Stimulated activated memory B cell treated with anti-CD40 and anti-IgM and Interleukin-4, amounts not matched to agents 10 μg/mL and 1 μg/mL and 100 μg/mL, for 72 hours (primary cell): Measurements from ENCODE around the gene PANK3.
"Not testable (repeated sequence)": the region's sequence is repeated elsewhere in the genome, so short reads cannot be mapped to it uniquely, and the experiment has no call there.

ENCODE experiments used
- ATAC-seq: fragments of 150-1000 bp; cut with Tn5 transposase; 2 replicates; pipeline ENCODE4 v1.10.0; 2021
- H3K27ac Mint-ChIP-seq: one replicate; pipeline ENCODE4 v1.8.0; 2022; ENCODE audit warnings: mild to moderate bottlenecking, mixed read lengths
- H3K27me3 Mint-ChIP-seq: one replicate; pipeline ENCODE4 v1.8.0; 2022; ENCODE audit warnings: mixed read lengths
- H3K36me3 Mint-ChIP-seq: one replicate; pipeline ENCODE4 v1.8.0; 2022; ENCODE audit warnings: mixed read lengths
- H3K4me1 Mint-ChIP-seq: one replicate; pipeline ENCODE4 v1.8.0; 2022; ENCODE audit warnings: mixed read lengths
- H3K4me3 Mint-ChIP-seq: one replicate; pipeline ENCODE4 v1.8.0; 2022; ENCODE audit warnings: mild to moderate bottlenecking, moderate library complexity, mixed read lengths
- H3K9me3 Mint-ChIP-seq: one replicate; pipeline ENCODE4 v1.8.0; 2022; ENCODE audit warnings: mixed read lengths

The PANK3 gene

GRCh38 chr5:168603746-168604145 lies 24.6 kb upstream of the PANK3 start:
- peaks cover 35% of the 10 kb centered on the region for H3K27me3 Mint-ChIP-seq
- ATAC-seq: no peak
- no peak overlapping the region for H3K4me3 Mint-ChIP-seq
- H3K9me3 Mint-ChIP-seq: no peaks in the 10 kb centered on the region
- H3K27ac Mint-ChIP-seq: no peak overlapping the region
- no peaks in the 10 kb centered on the region for H3K36me3 Mint-ChIP-seq
- H3K4me1 Mint-ChIP-seq: no peaks in the 10 kb centered on the region

GRCh38 chr5:168602517-168602916 lies 23.3 kb upstream of the PANK3 start:
- Mint-ChIP-seq H3K27ac (no peak overlapping the region), H3K4me1 (no peaks in the 10 kb centered on the region), H3K27me3 (peaks cover 45% of the 10 kb centered on the region), H3K36me3 (no peaks in the 10 kb centered on the region), H3K4me3 (no peak overlapping the region), H3K9me3 (peaks cover 3% of the 10 kb centered on the region)
- no peak for ATAC-seq

- no peak for ATAC-seq
- no peak overlapping the region for H3K4me3 Mint-ChIP-seq
- no peaks in the 10 kb centered on the region for H3K4me1 Mint-ChIP-seq
- H3K27me3 Mint-ChIP-seq: peaks cover 51% of the 10 kb centered on the region
- no peaks in the 10 kb centered on the region for H3K36me3 Mint-ChIP-seq
- H3K9me3 Mint-ChIP-seq: peaks cover 3% of the 10 kb centered on the region
- no peak overlapping the region for H3K27ac Mint-ChIP-seq
Measured at GRCh38 chr5:168601972-168602371, 22.8 kb upstream of the PANK3 start.

GRCh38 chr5:168600409-168600808 lies 21.2 kb upstream of the PANK3 start:
- no peak for ATAC-seq
- peaks cover 3% of the 10 kb centered on the region for H3K9me3 Mint-ChIP-seq
- no peaks in the 10 kb centered on the region for H3K36me3 Mint-ChIP-seq
- H3K4me3 Mint-ChIP-seq: no peak overlapping the region
- H3K4me1 Mint-ChIP-seq: no peaks in the 10 kb centered on the region
- H3K27ac Mint-ChIP-seq: no peak overlapping the region
- H3K27me3 Mint-ChIP-seq: peaks cover 66% of the 10 kb centered on the region

- Mint-ChIP-seq H3K9me3 (peaks cover 3% of the 10 kb centered on the region), H3K27ac (no peak overlapping the region), H3K4me3 (no peak overlapping the region), H3K27me3 (peaks cover 67% of the 10 kb centered on the region), H3K4me1 (no peaks in the 10 kb centered on the region), H3K36me3 (no peaks in the 10 kb centered on the region)
- no peak for ATAC-seq
Measured at GRCh38 chr5:168599826-168600225, 20.7 kb upstream of the PANK3 start.

- Mint-ChIP-seq H3K36me3 (no peaks in the 10 kb centered on the region), H3K9me3 (peaks cover 3% of the 10 kb centered on the region), H3K27me3 (peaks cover 60% of the 10 kb centered on the region), H3K4me1 (no peaks in the 10 kb centered on the region), H3K27ac (no peak overlapping the region), H3K4me3 (no peak overlapping the region)
- ATAC-seq: no peak
Measured at GRCh38 chr5:168598639-168599038, 19.5 kb upstream of the PANK3 start.

GRCh38 chr5:168596927-168597326 lies 17.8 kb upstream of the PANK3 start:
- H3K27me3 Mint-ChIP-seq: peaks cover 43% of the 10 kb centered on the region
- ATAC-seq: no peak
- no peaks in the 10 kb centered on the region for H3K36me3 Mint-ChIP-seq
- peaks cover 3% of the 10 kb centered on the region for H3K9me3 Mint-ChIP-seq
- no peaks in the 10 kb centered on the region for H3K4me1 Mint-ChIP-seq
- no peak overlapping the region for H3K27ac Mint-ChIP-seq
- no peak overlapping the region for H3K4me3 Mint-ChIP-seq

- not testable (repeated sequence) for H3K36me3 Mint-ChIP-seq, H3K4me3 Mint-ChIP-seq, H3K27ac Mint-ChIP-seq, ATAC-seq, H3K9me3 Mint-ChIP-seq, H3K4me1 Mint-ChIP-seq
- peaks cover 42% of the 10 kb centered on the region for H3K27me3 Mint-ChIP-seq
Measured at GRCh38 chr5:168596122-168596521, 17.0 kb upstream of the PANK3 start.

- Mint-ChIP-seq H3K36me3 (no peaks in the 10 kb centered on the region), H3K9me3 (no peaks in the 10 kb centered on the region), H3K4me1 (no peaks in the 10 kb centered on the region), H3K4me3 (no peak overlapping the region), H3K27me3 (peaks cover 43% of the 10 kb centered on the region), H3K27ac (no peak overlapping the region)
- no peak for ATAC-seq
Measured at GRCh38 chr5:168592014-168592368, 12.8 kb upstream of the PANK3 start.

- no peak overlapping the region for H3K4me3 Mint-ChIP-seq
Measured at GRCh38 chr5:168591302-168592013, 12.3 kb upstream of the PANK3 start.

GRCh38 chr5:168590666-168591065 lies 11.5 kb upstream of the PANK3 start:
- Mint-ChIP-seq H3K27ac (no peak overlapping the region), H3K36me3 (no peaks in the 10 kb centered on the region), H3K27me3 (peaks cover 38% of the 10 kb centered on the region), H3K4me3 (no peak overlapping the region), H3K4me1 (no peaks in the 10 kb centered on the region), H3K9me3 (no peaks in the 10 kb centered on the region)
- ATAC-seq: no peak

More at GRCh38 chr5:168591302-168592013, 12.3 kb upstream of the PANK3 start:
- Mint-ChIP-seq H3K27ac (no peak overlapping the region), H3K36me3 (no peaks in the 10 kb centered on the region), H3K4me1 (no peaks in the 10 kb centered on the region), H3K27me3 (peaks cover 38% of the 10 kb centered on the region), H3K9me3 (no peaks in the 10 kb centered on the region)
- no peak for ATAC-seq

- H3K4me3 Mint-ChIP-seq: no peak overlapping the region
- no peaks in the 10 kb centered on the region for H3K9me3 Mint-ChIP-seq
- no peak overlapping the region for H3K27ac Mint-ChIP-seq
- ATAC-seq: no peak
- H3K4me1 Mint-ChIP-seq: peaks cover 7% of the 10 kb centered on the region
- peaks cover 25% of the 10 kb centered on the region for H3K27me3 Mint-ChIP-seq
- no peaks in the 10 kb centered on the region for H3K36me3 Mint-ChIP-seq
Measured at GRCh38 chr5:168587987-168588386, 8.8 kb upstream of the PANK3 start.

- no peak overlapping the region for H3K27ac Mint-ChIP-seq
- ATAC-seq: no peak
- peaks cover 25% of the 10 kb centered on the region for H3K27me3 Mint-ChIP-seq
- peaks cover 7% of the 10 kb centered on the region for H3K4me1 Mint-ChIP-seq
- H3K36me3 Mint-ChIP-seq: no peaks in the 10 kb centered on the region
- no peaks in the 10 kb centered on the region for H3K9me3 Mint-ChIP-seq
- no peak overlapping the region for H3K4me3 Mint-ChIP-seq
Measured at GRCh38 chr5:168585119-168585856, 6.1 kb upstream of the PANK3 start.

- H3K4me3 Mint-ChIP-seq: no peak overlapping the region
- H3K9me3 Mint-ChIP-seq: no peaks in the 10 kb centered on the region
- no peak for ATAC-seq
- peak overlapping the region; percentile 75 for H3K27ac Mint-ChIP-seq
- peaks cover 25% of the 10 kb centered on the region for H3K27me3 Mint-ChIP-seq
- H3K36me3 Mint-ChIP-seq: no peaks in the 10 kb centered on the region
- peaks cover 7% of the 10 kb centered on the region for H3K4me1 Mint-ChIP-seq
Measured at GRCh38 chr5:168583742-168584482, 4.7 kb upstream of the PANK3 start.

GRCh38 chr5:168580814-168581469 lies 1.8 kb upstream of the PANK3 start:
- H3K27ac Mint-ChIP-seq: peak overlapping the region; percentile 89
- H3K36me3 Mint-ChIP-seq, ATAC-seq, H3K27me3 Mint-ChIP-seq, H3K4me3 Mint-ChIP-seq, H3K9me3 Mint-ChIP-seq: not testable (repeated sequence)
- peaks cover 31% of the 10 kb centered on the region for H3K4me1 Mint-ChIP-seq
